Measurements from ENCODE around the gene MST1.

GRCh38 chr3:49670940-49671290 lies 18.4 kb downstream of the MST1 start:
- TF ChIP-seq, protein P1, sequence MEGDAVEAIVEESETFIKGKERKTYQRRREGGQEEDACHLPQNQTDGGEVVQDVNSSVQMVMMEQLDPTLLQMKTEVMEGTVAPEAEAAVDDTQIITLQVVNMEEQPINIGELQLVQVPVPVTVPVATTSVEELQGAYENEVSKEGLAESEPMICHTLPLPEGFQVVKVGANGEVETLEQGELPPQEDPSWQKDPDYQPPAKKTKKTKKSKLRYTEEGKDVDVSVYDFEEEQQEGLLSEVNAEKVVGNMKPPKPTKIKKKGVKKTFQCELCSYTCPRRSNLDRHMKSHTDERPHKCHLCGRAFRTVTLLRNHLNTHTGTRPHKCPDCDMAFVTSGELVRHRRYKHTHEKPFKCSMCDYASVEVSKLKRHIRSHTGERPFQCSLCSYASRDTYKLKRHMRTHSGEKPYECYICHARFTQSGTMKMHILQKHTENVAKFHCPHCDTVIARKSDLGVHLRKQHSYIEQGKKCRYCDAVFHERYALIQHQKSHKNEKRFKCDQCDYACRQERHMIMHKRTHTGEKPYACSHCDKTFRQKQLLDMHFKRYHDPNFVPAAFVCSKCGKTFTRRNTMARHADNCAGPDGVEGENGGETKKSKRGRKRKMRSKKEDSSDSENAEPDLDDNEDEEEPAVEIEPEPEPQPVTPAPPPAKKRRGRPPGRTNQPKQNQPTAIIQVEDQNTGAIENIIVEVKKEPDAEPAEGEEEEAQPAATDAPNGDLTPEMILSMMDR (IDR thresholded peaks at IDR 0.05; ENCODE audit: low read length) = no peak
- no peak for TF ChIP-seq EZH2 (IDR thresholded peaks at IDR 0.05; ENCODE audit: borderline replicate concordance, low read length)
